SK-N-SH (cell line): ENCODE data around the gene CARD19. TPM values are rescaled to one million over a fixed set of nuclear protein-coding genes. Genes with fewer than 3 reads are reported as not detected.

Source experiments
- CTCF ChIA-PET: fragments of 300-600, 350-600 bp; formaldehyde crosslinking; extraction: SDS; loops from one replicate; lab custom pipeline; 2021; lab: Yijun Ruan, JAX
- POLR2A ChIA-PET: fragments of 350-600 bp; sonication (Branson Sonifier 250); formaldehyde crosslinking; extraction: SDS; loops from one replicate; lab custom pipeline; 2020; ENCODE audit warnings: antibody characterized with exemption, inconsistent platforms; lab: Yijun Ruan, JAX
- DNase-seq: peaks from one replicate; pipeline ENCODE4 v3.0.0; 2012
- H2AFZ ChIP-seq: fragments of 200-600 bp; sonication (generic); 2 replicates; pipeline ENCODE4 v1.8.1; 2016; ENCODE audit warnings: antibody characterized with exemption, mild to moderate bottlenecking, low read depth
- H3F3A ChIP-seq: fragments of 200-600 bp; sonication (generic); replicated peaks from 2 replicates; pipeline ENCODE3; 2016; ENCODE audit warnings: antibody characterized with exemption, mild to moderate bottlenecking; ENCODE audit not compliant: insufficient read depth
- H3K27ac ChIP-seq, 2 experiments: fragments of 200-500 bp in 1 of 2; fragments of 200-600 bp in 1 of 2; sonication (Bioruptor generic) in 1 of 2; sonication (generic), shearing (Covaris generic) in 1 of 2; 2 replicates each; pipeline versions ENCODE4 v1.5.1 to v1.6.1; 2014 to 2016; ENCODE audit warnings: low read depth in 2 of 2, inconsistent platforms in 1 of 2, low read length in 1 of 2, mild to moderate bottlenecking in 1 of 2, mixed read lengths in 1 of 2
- H3K27me3 ChIP-seq: fragments of 200-600 bp; sonication (generic), shearing (Covaris generic); 2 replicates; pipeline ENCODE4 v1.6.1; 2016; ENCODE audit warnings: mixed run types; ENCODE audit not compliant: insufficient read depth
- H3K36me3 ChIP-seq, 2 experiments: fragments of 200-500 bp in 1 of 2; fragments of 200-600 bp in 1 of 2; sonication (Bioruptor generic) in 1 of 2; sonication (generic) in 1 of 2; replicated peaks in 1 of 2; 2 replicates each; pipeline versions ENCODE3 to v1.5.1; 2014 to 2016; ENCODE audit warnings: low read length in 1 of 2, mild to moderate bottlenecking in 1 of 2; ENCODE audit not compliant: insufficient read depth in 2 of 2, control insufficient read depth in 1 of 2
- H3K4me1 ChIP-seq, 2 experiments: fragments of 200-500 bp in 1 of 2; fragments of 200-600 bp in 1 of 2; sonication (Bioruptor generic) in 1 of 2; sonication (generic), shearing (Covaris generic) in 1 of 2; 2 replicates each; pipeline versions ENCODE4 v1.5.1 to v1.6.1; 2014 to 2016; ENCODE audit warnings: low read depth in 1 of 2, low read length in 1 of 2, mixed run types in 1 of 2; ENCODE audit not compliant: insufficient read depth in 2 of 2, control insufficient read depth in 1 of 2
- H3K4me2 ChIP-seq: fragments of 200-600 bp; sonication (generic), shearing (Covaris generic); 2 replicates; pipeline ENCODE4 v1.6.1; 2017; ENCODE audit warnings: mixed run types
- H3K4me3 ChIP-seq, 2 experiments: fragments of 200-500 bp in 1 of 2; fragments of 200-600 bp in 1 of 2; sonication (Bioruptor generic) in 1 of 2; sonication (generic), shearing (Covaris generic) in 1 of 2; 2 replicates each; pipeline versions ENCODE4 v1.5.1 to v1.8.1; 2014 to 2016; ENCODE audit warnings: low read depth in 2 of 2, inconsistent platforms in 1 of 2, low read length in 1 of 2, mild to moderate bottlenecking in 1 of 2, mixed read lengths in 1 of 2, moderate library complexity in 1 of 2
- H3K79me2 ChIP-seq: fragments of 200-600 bp; sonication (generic); 2 replicates; pipeline ENCODE4 v1.8.1; 2017; ENCODE audit warnings: mild to moderate bottlenecking; ENCODE audit not compliant: insufficient read depth
- H3K9ac ChIP-seq: fragments of 200-600 bp; sonication (generic); 2 replicates; pipeline ENCODE4 v1.6.1; 2017; ENCODE audit warnings: mixed run types
- H3K9me2 ChIP-seq: fragments of 200-600 bp; sonication (generic); 2 replicates; pipeline ENCODE4 v1.6.1; 2017; ENCODE audit warnings: mixed run types
- H3K9me3 ChIP-seq: fragments of 200-600 bp; sonication (generic); 2 replicates; pipeline ENCODE4 v1.6.1; 2017; ENCODE audit warnings: mixed run types, mild to moderate bottlenecking, moderate library complexity
- H4K20me1 ChIP-seq: fragments of 200-600 bp; sonication (generic); 2 replicates; pipeline ENCODE4 v1.6.1; 2017; ENCODE audit warnings: mild to moderate bottlenecking, mixed run types; ENCODE audit not compliant: insufficient read depth
- CTCF ChIP-seq: fragments of 200-600 bp; sonication (generic); IDR thresholded peaks from 2 replicates; pipeline ENCODE4 v1.6.1; 2017; ENCODE audit warnings: antibody characterized with exemption, mild to moderate bottlenecking, moderate library complexity
- ELF1 ChIP-seq: IDR thresholded peaks from 2 replicates; pipeline ENCODE4 v1.4.0; 2012
- EP300 ChIP-seq, 2 experiments: IDR thresholded peaks; 2 replicates each; pipeline versions ENCODE4 v1.4.0 to v1.6.1; 2012; ENCODE audit warnings: borderline replicate concordance in 1 of 2, low read depth in 1 of 2, low read length in 1 of 2
- EZH2phosphoT487 ChIP-seq: fragments of 200-600 bp; sonication (generic); IDR thresholded peaks from 2 replicates; pipeline ENCODE4 v1.6.1; 2017; ENCODE audit warnings: low read depth, mixed run types, mild to moderate bottlenecking, antibody characterized with exemption, moderate library complexity, borderline replicate concordance
- FOSL2 ChIP-seq: IDR thresholded peaks from 2 replicates; pipeline ENCODE4 v1.4.0; 2012; ENCODE audit warnings: low read depth, mild to moderate bottlenecking, moderate library complexity, borderline replicate concordance
- FOXJ3 ChIP-seq: sonication (generic); formaldehyde crosslinking; IDR thresholded peaks from 2 replicates; pipeline ENCODE4 v1.5.1; 2020; ENCODE audit warnings: mild to moderate bottlenecking, missing genetic modification reagents
- FOXM1 ChIP-seq: IDR thresholded peaks from 2 replicates; pipeline ENCODE4 v1.4.0; 2012; ENCODE audit warnings: low read depth, mild to moderate bottlenecking
- GABPA ChIP-seq: IDR thresholded peaks from 2 replicates; pipeline ENCODE4 v1.4.0; 2012; ENCODE audit warnings: low read depth, mild to moderate bottlenecking
- GATA2 ChIP-seq: sonication (generic); formaldehyde crosslinking; IDR thresholded peaks from 2 replicates; pipeline ENCODE4 v1.5.0; 2020; ENCODE audit warnings: mild to moderate bottlenecking, missing genetic modification reagents
- JUND ChIP-seq: IDR thresholded peaks from 2 replicates; pipeline ENCODE4 v1.4.0; 2012
- MAX ChIP-seq: IDR thresholded peaks from 2 replicates; pipeline ENCODE4 v1.4.0; 2012; ENCODE audit warnings: low read depth
- MEF2A ChIP-seq: IDR thresholded peaks from 2 replicates; pipeline ENCODE4 v1.4.0; 2012; ENCODE audit warnings: low read depth, borderline replicate concordance
- MXI1 ChIP-seq: IDR thresholded peaks from 2 replicates; pipeline ENCODE4 v1.6.1; 2012; ENCODE audit warnings: mild to moderate bottlenecking, low read depth, low read length, improper control_type of control experiment
- RCOR1 ChIP-seq: fragments of 150-350 bp; IDR thresholded peaks from 2 replicates; pipeline ENCODE4 v1.6.1; 2017; ENCODE audit warnings: antibody characterized with exemption, low read length
- REST ChIP-seq: IDR thresholded peaks from 2 replicates; pipeline ENCODE4 v1.6.1; 2012; ENCODE audit warnings: mild to moderate bottlenecking, low read depth, low read length, moderate library complexity
- RFX5 ChIP-seq: IDR thresholded peaks from 2 replicates; pipeline ENCODE4 v1.6.1; 2012; ENCODE audit warnings: mild to moderate bottlenecking, improper control_type of control experiment, low read length
- RXRA ChIP-seq: IDR thresholded peaks from 2 replicates; pipeline ENCODE4 v1.4.0; 2012; ENCODE audit warnings: low read depth, mild to moderate bottlenecking, borderline replicate concordance
- SIN3A ChIP-seq: IDR thresholded peaks from 2 replicates; pipeline ENCODE4 v1.6.1; 2012; ENCODE audit warnings: low read depth, mild to moderate bottlenecking, low read length, moderate library complexity, borderline replicate concordance
- TEAD4 ChIP-seq: IDR thresholded peaks from 2 replicates; pipeline ENCODE4 v1.4.0; 2012; ENCODE audit warnings: mild to moderate bottlenecking, borderline replicate concordance; ENCODE audit not compliant: insufficient read depth
- ZBTB33 ChIP-seq: IDR thresholded peaks from 2 replicates; pipeline ENCODE4 v1.4.0; 2012; ENCODE audit warnings: low read depth, borderline replicate concordance
- WGBS: methylation state at CpG from one replicate; pipeline ENCODE4 v1.1.6; 2017; ENCODE audit warnings: low lambda C conversion rate; 5-methylcytosine and 5-hydroxymethylcytosine counted together
- polyA plus RNA-seq, 3 experiments: library from polyadenylated mRNA; depleted of rRNA; stranded (reverse); fragments of >200 nt; gene quantifications; 2 replicates each; pipeline ENCODE4 v1.2.3, GENCODE V29; 2012

The CARD19 gene
- polyA plus RNA-seq, 1 of the 3 experiments (the other 2 are of a cell fraction) = 165 TPM

- Histone ChIP-seq H3F3A (no peaks in the 10 kb centered on the region), H3K27me3 (no peaks in the 10 kb centered on the region), H3K9ac (no peak overlapping the region), H3K36me3 (no peaks in the 10 kb centered on the region), H3K4me1 (peaks cover 0 to 7% of the 10 kb centered on the region in 2 experiments; a peak in 1 of 4 replicates), H2AFZ (no peak overlapping the region), H3K79me2 (no peaks in the 10 kb centered on the region), H3K4me2 (no peak overlapping the region), H3K4me3 (no peak overlapping the region), H3K9me3 (no peaks in the 10 kb centered on the region), H3K9me2 (no peaks in the 10 kb centered on the region), H3K27ac (no peak overlapping the region), H4K20me1 (no peaks in the 10 kb centered on the region)
- TF ChIP-seq FOXM1 (no peak), RFX5 (no peak), EP300 (IDR thresholded peaks at IDR 0.05; ENCODE audit: borderline replicate concordance in 1 of 2, low read depth in 1 of 2, low read length in 1 of 2) (no peak), MEF2A (no peak), EZH2phosphoT487 (no peak)
- ChIA-PET POLR2A (interaction anchor here (3.1 kb wide), 1 partner anchor 15 kb away, joined by 6 read pairs; no protein-coding TSS in a partner anchor), CTCF (no interaction called here)
- DNase-seq = no peak
- 90% methylated on average over 6 of the region's 9 CpGs for WGBS
Observed at GRCh38 chr9:93080406-93080805, 15.6 kb upstream of the CARD19 start.

- Histone ChIP-seq H3K9me2 (no peaks in the 10 kb centered on the region), H3K79me2 (no peaks in the 10 kb centered on the region), H3F3A (no peaks in the 10 kb centered on the region), H4K20me1 (no peaks in the 10 kb centered on the region), H3K4me1 (peaks cover 0 to 7% of the 10 kb centered on the region in 2 experiments; a peak in 1 of 4 replicates), H3K27ac (no peak overlapping the region), H3K36me3 (no peaks in the 10 kb centered on the region), H3K9me3 (no peaks in the 10 kb centered on the region), H2AFZ (no peak overlapping the region), H3K4me2 (no peak overlapping the region), H3K27me3 (no peaks in the 10 kb centered on the region), H3K4me3 (no peak overlapping the region), H3K9ac (no peak overlapping the region)
- DNase-seq = peak; percentile 17
- POLR2A ChIA-PET = interaction anchor here (3.1 kb wide), 1 partner anchor 14 kb away, joined by 6 read pairs; no protein-coding TSS in a partner anchor
- 80% methylated on average over 10 of the region's 10 CpGs for WGBS
- TF ChIP-seq REST = no peak
- no peak for TF ChIP-seq MEF2A
- no peak for TF ChIP-seq ZBTB33
- no peak for TF ChIP-seq GATA2 (CRISPR knock-in tag)
- no peak for TF ChIP-seq EP300 (IDR thresholded peaks at IDR 0.05; ENCODE audit: borderline replicate concordance in 1 of 2, low read depth in 1 of 2, low read length in 1 of 2)
- TF ChIP-seq FOXJ3 = no peak
- TF ChIP-seq FOSL2 = no peak
- TF ChIP-seq MXI1 = no peak
- TF ChIP-seq RCOR1 = no peak
- no peak for TF ChIP-seq RFX5
- TF ChIP-seq ELF1 = no peak
- TF ChIP-seq GABPA = no peak
- no peak for TF ChIP-seq JUND
- no peak for TF ChIP-seq SIN3A
- TF ChIP-seq RXRA = no peak
- TF ChIP-seq CTCF = no peak
- TF ChIP-seq TEAD4 = no peak
- no peak for TF ChIP-seq MAX
- CTCF ChIA-PET = interaction anchor here (0.7 to 1.4 kb wide), 2 partner anchors 10 to 55 kb away, joined by 4 read pairs; no protein-coding TSS in a partner anchor
Observed at GRCh38 chr9:93081081-93081529, 14.9 kb upstream of the CARD19 start.
